OCI-LY3 (cell line): ENCODE measurements around the gene B4GALT6.

Experiments used
- CTCF ChIP-seq: fragments of 200-600, 300-600 bp; sonication (generic); IDR thresholded peaks from 2 replicates; pipeline ENCODE4 v1.5.1; 2014; ENCODE audit warnings: antibody characterized with exemption, low read length, low read depth
- EZH2phosphoT487 ChIP-seq: fragments of 200-600 bp; shearing (Covaris generic); IDR thresholded peaks from 2 replicates; pipeline ENCODE4 v1.6.1; 2018; ENCODE audit warnings: antibody characterized with exemption, mixed run types, low read depth

- TF ChIP-seq CTCF (no peak), EZH2phosphoT487 (no peak)
Measured at GRCh38 chr18:31666055-31666454, 18.3 kb downstream of the B4GALT6 start.
